ENCODE results near the gene DNER. TPM values are rescaled to one million over a fixed set of nuclear protein-coding genes. Genes with fewer than 3 reads are reported as not detected.
"Not testable (repeated sequence)": the region's sequence is repeated elsewhere in the genome, so short reads cannot be mapped to it uniquely, and the experiment has no call there.

The DNER gene
- total RNA-seq, 2 experiments from 2014 or later, result not detected

- DNase-seq (no peak), ATAC-seq (no peak)
- Mint-ChIP-seq H3K9me3 (no peaks in the 10 kb centered on the region), H3K4me3 (no peak overlapping the region), H3K4me1 (ENCODE audit: low read depth) (no peaks in the 10 kb centered on the region), H3K27ac (no peak overlapping the region), H3K36me3 (ENCODE audit: low read depth) (no peaks in the 10 kb centered on the region), H3K27me3 (peaks cover 3% of the 10 kb centered on the region)
- TF ChIP-seq CTCF (IDR thresholded peaks at IDR 0.05), result no peak
- intact Hi-C loops (cut with micrococcal nuclease), result no loop called here
- ChIA-PET POLR2A (no interaction called here), CTCF (no interaction called here)
These were observed 200.0 kb downstream of the DNER start for GRCh38 chr2:229514273-229514895.

DNA sequence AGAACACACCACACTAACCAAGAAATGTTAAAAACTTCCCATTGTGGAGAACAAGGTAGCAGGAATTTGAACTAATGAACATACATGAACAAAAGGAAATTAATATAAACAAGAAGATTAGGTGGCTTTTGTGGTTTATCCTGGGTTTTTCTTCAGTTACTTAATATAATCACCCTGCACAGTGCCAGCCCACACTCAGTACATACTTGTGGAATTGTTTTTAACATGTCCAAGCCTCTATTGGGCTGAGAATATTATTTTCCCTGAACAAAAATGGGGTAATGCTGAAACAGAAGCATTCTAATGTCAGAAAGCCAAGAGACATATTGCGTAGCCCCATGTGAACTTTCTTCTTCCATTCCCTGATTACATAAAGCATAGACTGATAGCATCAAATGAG, 202.8 kb downstream of the DNER start:
- H3K9me3 Mint-ChIP-seq, result no peaks in the 10 kb centered on the region
- no peaks in the 10 kb centered on the region for H3K4me1 Mint-ChIP-seq (ENCODE audit: low read depth)
- no peak for TF ChIP-seq CTCF (IDR thresholded peaks at IDR 0.05)
- ChIA-PET CTCF (no interaction called here), POLR2A (no interaction called here)
- no peaks in the 10 kb centered on the region for H3K36me3 Mint-ChIP-seq (ENCODE audit: low read depth)
- DNase-seq (no peak), ATAC-seq (no peak)
- no peak overlapping the region for H3K4me3 Mint-ChIP-seq
- H3K27ac Mint-ChIP-seq, result no peak overlapping the region
- peaks cover 3% of the 10 kb centered on the region for H3K27me3 Mint-ChIP-seq
- intact Hi-C loops (cut with micrococcal nuclease), result no loop called here

DNA sequence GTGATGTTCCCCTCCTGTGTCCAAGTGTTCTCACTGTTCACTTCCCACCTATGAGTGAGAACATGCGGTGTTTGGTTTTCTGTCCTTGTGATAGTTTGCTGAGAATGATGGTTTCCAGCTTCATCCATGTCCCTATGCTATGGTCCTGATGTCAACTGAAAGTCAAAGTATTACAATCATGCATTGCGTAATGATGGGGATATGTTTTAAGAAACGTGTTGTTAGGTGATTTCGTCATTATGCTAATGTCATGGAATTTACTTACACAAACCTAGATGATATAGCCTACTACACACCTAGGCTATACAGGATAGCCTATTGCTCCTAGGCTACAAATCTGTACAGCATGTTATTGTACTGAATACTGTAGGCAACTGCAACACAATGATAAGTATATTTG, 207.7 kb downstream of the DNER start:
- DNase-seq; H3K27ac Mint-ChIP-seq; H3K36me3 Mint-ChIP-seq (ENCODE audit: low read depth); H3K4me1 Mint-ChIP-seq (ENCODE audit: low read depth); CTCF ChIA-PET; H3K4me3 Mint-ChIP-seq; POLR2A ChIA-PET; H3K9me3 Mint-ChIP-seq; ATAC-seq; H3K27me3 Mint-ChIP-seq; intact Hi-C loops (cut with micrococcal nuclease): not testable (repeated sequence)

- no peaks in the 10 kb centered on the region for H3K36me3 Mint-ChIP-seq (ENCODE audit: low read depth)
- ATAC-seq (no peak), DNase-seq (no peak)
- peaks cover 2% of the 10 kb centered on the region for H3K27me3 Mint-ChIP-seq
- POLR2A ChIA-PET, result no interaction called here
- H3K4me3 Mint-ChIP-seq, result no peak overlapping the region
- no peak for TF ChIP-seq CTCF (IDR thresholded peaks at IDR 0.05)
- intact Hi-C loops (cut with micrococcal nuclease), result no loop called here
- H3K9me3 Mint-ChIP-seq, result peaks cover 9% of the 10 kb centered on the region
- H3K4me1 Mint-ChIP-seq (ENCODE audit: low read depth), result no peaks in the 10 kb centered on the region
- no peak overlapping the region for H3K27ac Mint-ChIP-seq
- CTCF ChIA-PET, result no interaction called here
These were observed 213.1 kb downstream of the DNER start for GRCh38 chr2:229501051-229501794.

- Mint-ChIP-seq H3K27me3 (peaks cover 5% of the 10 kb centered on the region), H3K9me3 (no peaks in the 10 kb centered on the region), H3K4me1 (ENCODE audit: low read depth) (no peaks in the 10 kb centered on the region), H3K4me3 (no peak overlapping the region), H3K36me3 (ENCODE audit: low read depth) (no peaks in the 10 kb centered on the region), H3K27ac (no peak overlapping the region)
- ATAC-seq, result no peak
- DNase-seq, result no peak
- TF ChIP-seq CTCF (IDR thresholded peaks at IDR 0.05), result no peak
- ChIA-PET POLR2A (no interaction called here), CTCF (no interaction called here)
- intact Hi-C loops (cut with micrococcal nuclease), result no loop called here
These were observed 222.3 kb downstream of the DNER start for GRCh38 chr2:229492034-229492433.

All from activated CD8-positive, alpha-beta T cell treated with anti-CD3 and anti-CD28 coated beads for 36 hours (primary cell).